AG20443 (cell line): ENCODE measurements around the gene S100A2.

Source experiments
- DNase-seq: peaks from one replicate; pipeline ENCODE4 v3.0.0; 2012; ENCODE audit warnings: low spot score, mixed read lengths

S100A2 gene

GRCh38 chr1:153565529-153566374, at the start of gene S100A2:
S100A2 (minus strand) TSS chr1:153565844; CDS start chr1:153563877, 1,967 bp downstream.
- peak; percentile 92 for DNase-seq

GRCh38 chr1:153615406-153615805, 49.8 kb upstream of the S100A2 start:
- no peak for DNase-seq

GRCh38 chr1:153614906-153615305, 49.3 kb upstream of the S100A2 start:
- DNase-seq: no peak

GRCh38 chr1:153614189-153614900, 48.7 kb upstream of the S100A2 start:
- no peak for DNase-seq

- DNase-seq: no peak
These were observed 47.8 kb upstream of the S100A2 start for GRCh38 chr1:153613406-153613805.

- peak; percentile 94 for DNase-seq
These were observed 47.2 kb upstream of the S100A2 start, which contains the start of gene S100A16 for GRCh38 chr1:153612755-153613331. S100A16 (minus strand) TSS chr1:153613137; CDS start chr1:153608151, 4,986 bp downstream.

GRCh38 chr1:153612111-153612754, 46.6 kb upstream of the S100A2 start:
- DNase-seq: no peak

- DNase-seq: no peak
These were observed 45.7 kb upstream of the S100A2 start for GRCh38 chr1:153611356-153611755.

GRCh38 chr1:153610811-153611301, 45.2 kb upstream of the S100A2 start:
- peak; percentile 58 for DNase-seq

- DNase-seq: no peak
These were observed 44.7 kb upstream of the S100A2 start for GRCh38 chr1:153610334-153610733.

GRCh38 chr1:153609585-153609907, 43.9 kb upstream of the S100A2 start:
- DNase-seq: no peak

GRCh38 chr1:153608742-153609584, 43.3 kb upstream of the S100A2 start:
- peak; percentile 90 for DNase-seq

GRCh38 chr1:153608089-153608682, 42.5 kb upstream of the S100A2 start:
- no peak for DNase-seq

GRCh38 chr1:153607381-153607780, 41.7 kb upstream of the S100A2 start:
- DNase-seq: no peak

- no peak for DNase-seq
These were observed 40.5 kb upstream of the S100A2 start for GRCh38 chr1:153606194-153606593.

- no peak for DNase-seq
These were observed 37.1 kb upstream of the S100A2 start for GRCh38 chr1:153602749-153603148.

- DNase-seq: no peak
These were observed 34.2 kb upstream of the S100A2 start for GRCh38 chr1:153599847-153600246.

- peak; percentile 49 for DNase-seq
These were observed 32.9 kb upstream of the S100A2 start for GRCh38 chr1:153598309-153599172.

- DNase-seq: peak; percentile 39
These were observed 31.6 kb upstream of the S100A2 start for GRCh38 chr1:153597206-153597605.

GRCh38 chr1:153592748-153593147, 27.1 kb upstream of the S100A2 start:
- DNase-seq: no peak
